ENCODE results near the gene OR7G1. TPM values are rescaled to one million over a fixed set of nuclear protein-coding genes. Genes with fewer than 3 reads are reported as not detected.

The OR7G1 gene
- total RNA-seq, 5 donors from 2014 or later (not counting 1 experiment from before 2014, with no cell fraction given): not detected

DNA sequence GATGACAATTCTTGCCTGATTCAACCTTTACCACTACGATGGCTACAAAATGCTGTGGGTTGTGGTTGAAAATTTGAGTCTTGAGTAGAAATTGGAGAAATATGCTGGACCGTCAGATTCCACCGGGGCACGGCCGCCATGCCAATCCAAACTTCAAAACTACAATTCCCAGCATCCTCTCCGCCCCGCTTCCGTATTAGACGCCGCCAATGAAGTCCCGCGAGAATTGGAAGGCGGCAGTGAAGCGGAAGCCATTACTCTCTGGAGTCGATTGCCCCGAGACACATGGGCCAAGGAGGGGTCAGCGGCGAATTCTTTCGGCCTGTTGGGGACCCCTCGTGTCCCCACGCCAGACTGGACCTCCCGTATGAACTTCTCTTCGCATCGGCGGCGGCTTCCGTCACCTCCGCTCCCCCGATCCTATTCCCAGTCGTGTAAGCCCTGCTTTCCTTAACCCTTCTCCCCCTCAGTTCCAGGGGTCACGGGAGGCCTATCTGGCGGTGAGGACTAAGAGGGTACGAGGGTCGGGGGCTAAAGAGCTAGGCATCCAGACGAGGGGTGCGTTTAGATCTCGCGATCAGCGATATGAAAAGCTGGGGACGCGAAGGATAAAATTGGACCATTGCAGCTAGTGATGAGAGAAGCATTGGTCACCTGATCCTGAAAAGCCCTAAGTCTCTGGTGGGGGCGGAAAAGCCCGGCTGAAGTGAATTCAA, 24.8 kb upstream of the OR7G1 start, which contains the start of gene ZNF317:
ZNF317 (plus strand) TSS at position 239 of the 716 bp plus-strand sequence. CDS start 15,620 bp downstream, outside the sequence.
- peak within 1 kb of the TSS; percentile 88 to 92 for H3K4me3 ChIP-seq (ENCODE audit: control insufficient read depth in 1 of 2, extremely low read depth in 1 of 2, low read length in 1 of 2)
- H3K4me1 Mint-ChIP-seq: peaks cover 37 to 59% (median 48%) of the 10 kb centered on the region in 3 donors
- peaks cover 0 to 3% of the 10 kb centered on the region in 2 donors for H3K27me3 Mint-ChIP-seq
- H3K27ac Mint-ChIP-seq: peak within 1 kb of the TSS; percentile 95 to 98
- ChIA-PET POLR2A (no interaction called here), CTCF (no interaction called here)
- peak; percentile 93 to 97 (median 96) for ATAC-seq (replicated peaks in 1 of 4)
- peaks cover 27% of the 10 kb centered on the region for H3K36me3 Mint-ChIP-seq
- H3K27me3 ChIP-seq (replicated peaks in 1 of 2; ENCODE audit: control insufficient read depth in 2 of 2, extremely low read depth in 1 of 2, insufficient read depth in 2 of 2, low read length in 1 of 2): no peaks in the 10 kb centered on the region
- H3K27ac ChIP-seq (ENCODE audit: low read length): peak within 1 kb of the TSS; percentile 86
- H3K4me3 Mint-ChIP-seq: peak within 1 kb of the TSS; percentile 97 to 99 (median 99)
- H3K9me3 Mint-ChIP-seq: peaks cover 6 to 10% (median 9%) of the 10 kb centered on the region in 3 donors
- peaks cover 2% of the 10 kb centered on the region for H3K9me3 ChIP-seq
- under 1% methylated on average over 32 of the region's 43 CpGs for WGBS (ENCODE audit: insufficient coverage)
- H3K4me1 ChIP-seq (ENCODE audit: control insufficient read depth in 1 of 2, extremely low read depth in 1 of 2, insufficient read depth in 2 of 2, low read length in 2 of 2): peaks cover 12 to 18% of the 10 kb centered on the region in 2 experiments
- H3K36me3 ChIP-seq (ENCODE audit: control insufficient read depth in 2 of 2, extremely low read depth in 1 of 2, insufficient read depth in 1 of 2, low read length in 1 of 2): peaks cover 4 to 11% of the 10 kb centered on the region in 2 donors
- DNase-seq: peak; percentile 77 to 96 (median 88)

- H3K27ac Mint-ChIP-seq: peak overlapping the region; percentile 95 to 98
- peaks cover 0 to 3% of the 10 kb centered on the region in 2 donors for H3K27me3 Mint-ChIP-seq
- Histone ChIP-seq H3K9me3 (peaks cover 2% of the 10 kb centered on the region), H3K4me1 (ENCODE audit: control insufficient read depth in 1 of 2, extremely low read depth in 1 of 2, insufficient read depth in 2 of 2, low read length in 2 of 2) (peaks cover 12 to 18% of the 10 kb centered on the region in 2 experiments), H3K27me3 (replicated peaks in 1 of 2; ENCODE audit: control insufficient read depth in 2 of 2, extremely low read depth in 1 of 2, insufficient read depth in 2 of 2, low read length in 1 of 2) (no peaks in the 10 kb centered on the region), H3K4me3 (ENCODE audit: control insufficient read depth in 1 of 2, extremely low read depth in 1 of 2, low read length in 1 of 2) (peak overlapping the region; percentile 88 to 92), H3K27ac (ENCODE audit: low read length) (peak overlapping the region; percentile 86), H3K36me3 (ENCODE audit: control insufficient read depth in 2 of 2, extremely low read depth in 1 of 2, insufficient read depth in 1 of 2, low read length in 1 of 2) (peaks cover 0 to 7% of the 10 kb centered on the region in 2 donors)
- POLR2A ChIA-PET: no interaction called here
- peaks cover 4 to 6% (median 4%) of the 10 kb centered on the region in 3 donors for H3K9me3 Mint-ChIP-seq
- H3K4me1 Mint-ChIP-seq: peaks cover 36 to 56% (median 47%) of the 10 kb centered on the region in 3 donors
- H3K36me3 Mint-ChIP-seq: peaks cover 21% of the 10 kb centered on the region
- ATAC-seq (replicated peaks in 1 of 4): peak in 3 of 4 experiments; percentile 6 to 15 (median 15)
- CTCF ChIA-PET: interaction anchor here in 1 of 2 donors (0.6 kb wide), 1 partner anchor 41 kb away, joined by 6 read pairs; no protein-coding TSS in a partner anchor
- WGBS (ENCODE audit: insufficient coverage): 33% methylated on average over 2 of the region's 8 CpGs
- DNase-seq: no peak
- peak overlapping the region; percentile 97 to 99 (median 99) for H3K4me3 Mint-ChIP-seq
These were observed 24.1 kb upstream of the OR7G1 start for GRCh38 chr19:9139609-9140158.

DNA sequence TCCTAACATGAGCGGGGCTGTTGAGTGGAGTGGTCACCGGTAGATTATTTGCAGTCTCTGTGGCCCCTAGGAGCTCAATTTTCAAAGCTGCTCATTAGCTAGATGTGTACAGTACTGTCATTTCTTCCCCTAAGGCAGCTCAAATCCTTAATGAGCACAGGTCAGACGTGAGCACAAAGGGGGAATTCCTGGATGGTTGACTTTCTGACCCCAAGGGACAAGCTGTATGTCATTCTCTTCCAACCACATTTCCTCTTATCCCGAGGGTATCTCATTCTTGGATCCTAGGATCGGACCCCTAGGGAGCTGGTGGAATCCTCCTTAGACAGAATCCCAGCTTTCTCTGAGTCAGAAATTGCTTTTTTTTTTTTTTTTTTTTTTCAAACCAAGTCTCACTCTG, 16.9 kb upstream of the OR7G1 start:
- DNase-seq (no peak), ATAC-seq (replicated peaks in 1 of 4) (no peak)
- H3K9me3 Mint-ChIP-seq: no peaks in the 10 kb centered on the region
- H3K36me3 ChIP-seq (ENCODE audit: control insufficient read depth in 2 of 2, extremely low read depth in 1 of 2, insufficient read depth in 1 of 2, low read length in 1 of 2): no peaks in the 10 kb centered on the region
- peaks cover 2 to 16% of the 10 kb centered on the region in 2 experiments for H3K27me3 ChIP-seq (replicated peaks in 1 of 2; ENCODE audit: control insufficient read depth in 2 of 2, extremely low read depth in 1 of 2, insufficient read depth in 2 of 2, low read length in 1 of 2)
- H3K27ac ChIP-seq (ENCODE audit: low read length): no peak overlapping the region
- no peak overlapping the region for H3K27ac Mint-ChIP-seq
- no peaks in the 10 kb centered on the region for H3K36me3 Mint-ChIP-seq
- peaks cover 5 to 8% of the 10 kb centered on the region in 2 donors for H3K27me3 Mint-ChIP-seq
- no peak overlapping the region for H3K4me3 ChIP-seq (ENCODE audit: control insufficient read depth in 1 of 2, extremely low read depth in 1 of 2, low read length in 1 of 2)
- H3K4me1 ChIP-seq (ENCODE audit: control insufficient read depth in 1 of 2, extremely low read depth in 1 of 2, insufficient read depth in 2 of 2, low read length in 2 of 2): no peaks in the 10 kb centered on the region
- ChIA-PET CTCF (interaction anchor here in 1 of 2 donors (0.6 kb wide), 1 partner anchor 639 kb away, joined by 8 read pairs; no protein-coding TSS in a partner anchor), POLR2A (no interaction called here)
- no peak overlapping the region for H3K4me3 Mint-ChIP-seq
- no peaks in the 10 kb centered on the region for H3K9me3 ChIP-seq
- WGBS (ENCODE audit: insufficient coverage): 71% methylated on average over 3 of the region's 5 CpGs
- peaks cover 5 to 10% (median 7%) of the 10 kb centered on the region in 3 donors for H3K4me1 Mint-ChIP-seq

- CTCF ChIA-PET: interaction anchor here in 1 of 2 donors (0.6 kb wide), 1 partner anchor 1996 kb away, joined by 4 read pairs; no protein-coding TSS in a partner anchor
- no CpG with 5 or more reads among the region's 1 CpG for WGBS (ENCODE audit: insufficient coverage)
These were observed 15.4 kb upstream of the OR7G1 start for GRCh38 chr19:9130965-9131364.

DNA sequence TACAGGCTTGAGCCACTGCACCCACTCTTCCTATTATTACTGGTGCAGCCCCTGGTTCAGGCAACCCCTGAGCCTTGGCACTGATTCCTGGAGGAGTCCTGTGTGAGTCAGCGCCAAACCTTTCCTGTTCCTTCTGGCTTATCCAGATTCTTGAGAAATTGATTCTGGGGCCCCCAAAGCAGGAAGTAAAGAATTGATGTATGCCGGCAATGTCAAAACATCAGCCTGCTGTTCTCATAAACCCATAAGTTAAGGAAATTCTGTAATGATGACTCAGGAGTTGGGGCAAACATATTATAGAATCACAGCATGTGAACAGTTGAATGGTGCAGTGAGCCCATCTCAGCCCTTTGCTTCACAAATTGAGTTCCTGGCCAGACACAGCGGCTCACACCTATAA, 12.6 kb upstream of the OR7G1 start:
- Mint-ChIP-seq H3K4me3 (no peak overlapping the region), H3K27me3 (peaks cover 21 to 27% of the 10 kb centered on the region in 2 donors), H3K9me3 (no peaks in the 10 kb centered on the region), H3K4me1 (peaks cover 0 to 6% (median 2%) of the 10 kb centered on the region in 3 donors), H3K27ac (no peak overlapping the region), H3K36me3 (no peaks in the 10 kb centered on the region)
- POLR2A ChIA-PET: no interaction called here
- H3K9me3 ChIP-seq: no peaks in the 10 kb centered on the region
- H3K36me3 ChIP-seq (ENCODE audit: control insufficient read depth in 2 of 2, extremely low read depth in 1 of 2, insufficient read depth in 1 of 2, low read length in 1 of 2): no peaks in the 10 kb centered on the region
- DNase-seq (no peak), ATAC-seq (replicated peaks in 1 of 4) (no peak)
- H3K4me3 ChIP-seq (ENCODE audit: control insufficient read depth in 1 of 2, extremely low read depth in 1 of 2, low read length in 1 of 2): no peak overlapping the region
- H3K4me1 ChIP-seq (ENCODE audit: control insufficient read depth in 1 of 2, extremely low read depth in 1 of 2, insufficient read depth in 2 of 2, low read length in 2 of 2): no peaks in the 10 kb centered on the region
- CTCF ChIA-PET: no interaction called here
- 17% methylated on average over 1 of the region's 3 CpGs for WGBS (ENCODE audit: insufficient coverage)
- peaks cover 0 to 31% of the 10 kb centered on the region in 2 experiments for H3K27me3 ChIP-seq (replicated peaks in 1 of 2; ENCODE audit: control insufficient read depth in 2 of 2, extremely low read depth in 1 of 2, insufficient read depth in 2 of 2, low read length in 1 of 2)
- H3K27ac ChIP-seq (ENCODE audit: low read length): no peak overlapping the region

More at GRCh38 chr19:9130965-9131364, 15.4 kb upstream of the OR7G1 start:
- no peak for DNase-seq
- H3K27me3 ChIP-seq (replicated peaks in 1 of 2; ENCODE audit: control insufficient read depth in 2 of 2, extremely low read depth in 1 of 2, insufficient read depth in 2 of 2, low read length in 1 of 2): peaks cover 2 to 25% of the 10 kb centered on the region in 2 experiments
- no peak for ATAC-seq (replicated peaks in 1 of 4)
- POLR2A ChIA-PET: no interaction called here
- H3K9me3 ChIP-seq: no peaks in the 10 kb centered on the region
- Mint-ChIP-seq H3K36me3 (no peaks in the 10 kb centered on the region), H3K4me1 (peaks cover 0 to 6% (median 2%) of the 10 kb centered on the region in 3 donors), H3K27ac (no peak overlapping the region), H3K9me3 (no peaks in the 10 kb centered on the region), H3K27me3 (peaks cover 18 to 19% of the 10 kb centered on the region in 2 donors), H3K4me3 (no peak overlapping the region)
- no peak overlapping the region for H3K27ac ChIP-seq (ENCODE audit: low read length)
- H3K4me3 ChIP-seq (ENCODE audit: control insufficient read depth in 1 of 2, extremely low read depth in 1 of 2, low read length in 1 of 2): no peak overlapping the region
- no peaks in the 10 kb centered on the region for H3K36me3 ChIP-seq (ENCODE audit: control insufficient read depth in 2 of 2, extremely low read depth in 1 of 2, insufficient read depth in 1 of 2, low read length in 1 of 2)
- H3K4me1 ChIP-seq (ENCODE audit: control insufficient read depth in 1 of 2, extremely low read depth in 1 of 2, insufficient read depth in 2 of 2, low read length in 2 of 2): no peaks in the 10 kb centered on the region

DNA sequence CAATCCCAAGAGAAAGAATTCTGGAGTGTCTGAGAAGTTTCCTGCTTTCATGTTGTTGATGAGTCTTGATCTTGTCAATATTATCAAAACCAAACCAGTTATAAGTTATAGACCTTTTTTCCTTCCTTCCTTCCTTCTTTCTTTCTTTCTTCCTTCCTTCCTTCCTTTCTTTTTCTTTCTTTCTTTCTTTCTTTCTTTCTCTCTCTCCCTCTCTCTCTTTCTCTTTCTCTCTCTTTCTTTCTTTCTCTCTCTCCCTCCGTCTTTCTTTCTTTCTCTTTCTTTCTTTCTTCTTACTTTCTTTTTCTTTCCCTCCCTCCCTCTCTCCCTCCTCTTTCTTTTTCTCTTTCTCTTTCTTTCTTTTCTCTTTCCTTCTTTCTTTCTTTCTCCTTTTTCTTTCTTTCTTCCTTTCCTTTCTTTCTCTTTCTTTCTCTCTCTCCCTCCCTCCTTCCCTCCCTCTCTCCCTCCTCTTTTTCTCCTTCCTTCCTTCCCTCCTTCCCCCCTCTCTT, 11.4 kb upstream of the OR7G1 start, which contains the start of gene OR7G3:
OR7G3 (minus strand) TSS at position 51 of the 506 bp plus-strand sequence; CDS start at position 51, 0 bp downstream.
- ChIA-PET CTCF (no interaction called here), POLR2A (no interaction called here)
- H3K9me3 Mint-ChIP-seq: no peaks in the 10 kb centered on the region
- H3K27ac Mint-ChIP-seq: peak within 1 kb of the TSS in 1 of 2 donors; percentile 13
- H3K36me3 Mint-ChIP-seq: no peaks in the 10 kb centered on the region
- WGBS (ENCODE audit: insufficient coverage): 100% methylated on average over 1 of the region's 1 CpG
- peaks cover 0 to 6% (median 2%) of the 10 kb centered on the region in 3 donors for H3K4me1 Mint-ChIP-seq
- Histone ChIP-seq H3K9me3 (no peaks in the 10 kb centered on the region), H3K27me3 (replicated peaks in 1 of 2; ENCODE audit: control insufficient read depth in 2 of 2, extremely low read depth in 1 of 2, insufficient read depth in 2 of 2, low read length in 1 of 2) (peaks cover 0 to 33% of the 10 kb centered on the region in 2 experiments), H3K4me1 (ENCODE audit: control insufficient read depth in 1 of 2, extremely low read depth in 1 of 2, insufficient read depth in 2 of 2, low read length in 2 of 2) (no peaks in the 10 kb centered on the region), H3K4me3 (ENCODE audit: control insufficient read depth in 1 of 2, extremely low read depth in 1 of 2, low read length in 1 of 2) (no peak within 1 kb of the TSS), H3K36me3 (ENCODE audit: control insufficient read depth in 2 of 2, extremely low read depth in 1 of 2, insufficient read depth in 1 of 2, low read length in 1 of 2) (no peaks in the 10 kb centered on the region), H3K27ac (ENCODE audit: low read length) (no peak within 1 kb of the TSS)
- ATAC-seq (replicated peaks in 1 of 4) (no peak), DNase-seq (no peak)
- H3K27me3 Mint-ChIP-seq: peaks cover 24 to 30% of the 10 kb centered on the region in 2 donors
- no peak within 1 kb of the TSS for H3K4me3 Mint-ChIP-seq
